Loucy (cell line): ENCODE data around the gene TRIO.

ENCODE experiments used
- H2AFZ ChIP-seq: fragments of 200-600 bp; sonication (generic); 2 replicates; pipeline ENCODE4 v1.6.0; 2016; ENCODE audit warnings: antibody characterized with exemption, mild to moderate bottlenecking, low read length, moderate library complexity
- H3F3A ChIP-seq: fragments of 200-600 bp; 2 replicates; pipeline ENCODE4 v1.6.0; 2016; ENCODE audit warnings: antibody characterized with exemption, low read depth, mild to moderate bottlenecking
- H3K27me3 ChIP-seq: fragments of 200-600 bp; sonication (generic); 2 replicates; pipeline ENCODE4 v1.6.1; 2014; ENCODE audit warnings: low read length, mild to moderate bottlenecking; ENCODE audit not compliant: insufficient read depth, poor library complexity, severe bottlenecking
- H3K36me3 ChIP-seq: fragments of 200-600 bp; sonication (generic); 2 replicates; pipeline ENCODE4 v1.6.1; 2016; ENCODE audit warnings: low read length; ENCODE audit not compliant: insufficient read depth
- H3K4me1 ChIP-seq: fragments of 200-600 bp; sonication (generic); 2 replicates; pipeline ENCODE4 v1.5.1; 2014; ENCODE audit warnings: low read length, mild to moderate bottlenecking; ENCODE audit not compliant: insufficient read depth, poor library complexity, severe bottlenecking
- H3K4me2 ChIP-seq: fragments of 200-600 bp; sonication (generic); 2 replicates; pipeline ENCODE4 v1.6.0; 2014; ENCODE audit warnings: antibody characterized with exemption, low read length, low read depth, mild to moderate bottlenecking; ENCODE audit not compliant: poor library complexity, severe bottlenecking
- H3K4me3 ChIP-seq: fragments of 200-600 bp; sonication (generic); 2 replicates; pipeline ENCODE4 v1.5.1; 2014; ENCODE audit warnings: low read length, mild to moderate bottlenecking, mixed read lengths; ENCODE audit not compliant: poor library complexity, severe bottlenecking
- H3K79me2 ChIP-seq: fragments of 200-600 bp; sonication (generic); 2 replicates; pipeline ENCODE4 v1.6.1; 2014; ENCODE audit warnings: low read length; ENCODE audit not compliant: insufficient read depth
- H3K9ac ChIP-seq: fragments of 200-600 bp; sonication (generic); 2 replicates; pipeline ENCODE4 v1.6.0; 2014; ENCODE audit warnings: mild to moderate bottlenecking, low read depth, low read length, moderate library complexity; ENCODE audit not compliant: poor library complexity, severe bottlenecking
- H3K9me2 ChIP-seq: fragments of 200-600 bp; sonication (generic); replicated peaks from 2 replicates; pipeline ENCODE4 v1.6.1; 2016; ENCODE audit warnings: low read depth, low read length, mixed read lengths
- H3K9me3 ChIP-seq: fragments of 200-600 bp; sonication (generic); 2 replicates; pipeline ENCODE4 v1.6.1; 2014; ENCODE audit warnings: mild to moderate bottlenecking, antibody characterized with exemption, low read length, low read depth; ENCODE audit not compliant: insufficient read depth
- H4K20me1 ChIP-seq: fragments of 200-600 bp; sonication (generic); 2 replicates; pipeline ENCODE4 v1.6.0; 2014; ENCODE audit warnings: antibody characterized with exemption, low read length, mild to moderate bottlenecking; ENCODE audit not compliant: insufficient read depth, poor library complexity, severe bottlenecking
- EZH2phosphoT487 ChIP-seq: fragments of 200-600 bp; IDR thresholded peaks from 2 replicates; pipeline ENCODE4 v1.6.1; 2018; ENCODE audit warnings: antibody characterized with exemption, mild to moderate bottlenecking, moderate library complexity, borderline replicate concordance
- TF ChIP-seq, protein P1 (sequence below): fragments of 200-600 bp; sonication (generic); conservative IDR thresholded peaks from 2 replicates; pipeline ENCODE4 v1.5.1; 2014; ENCODE audit warnings: mild to moderate bottlenecking, antibody characterized with exemption, low read length

Gene TRIO

DNA sequence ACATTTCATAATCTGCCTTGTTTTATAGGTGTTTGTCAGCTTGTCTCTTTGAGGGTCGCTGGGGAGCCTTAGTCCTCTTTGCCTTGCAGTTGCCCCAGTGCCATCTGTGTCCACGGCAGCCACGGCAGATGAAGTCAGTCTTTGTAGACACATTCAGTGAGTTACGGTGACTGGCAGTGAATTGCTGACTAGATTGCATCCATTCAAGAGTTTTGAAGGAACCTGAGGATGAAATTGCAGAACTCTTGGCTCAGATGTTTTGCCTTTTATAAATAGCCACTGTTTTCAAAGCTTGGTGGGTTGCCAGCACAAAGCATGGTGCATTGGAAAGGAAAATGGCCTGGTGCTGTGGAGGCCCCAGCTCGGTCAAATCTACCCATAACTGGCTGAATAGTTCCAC, 125.6 kb downstream of the TRIO start:
- H3K36me3 ChIP-seq, result peaks cover 13% of the 10 kb centered on the region; the same call in 1 of the 2 replicates
- TF ChIP-seq EZH2phosphoT487, result no peak
- TF ChIP-seq, protein P1, sequence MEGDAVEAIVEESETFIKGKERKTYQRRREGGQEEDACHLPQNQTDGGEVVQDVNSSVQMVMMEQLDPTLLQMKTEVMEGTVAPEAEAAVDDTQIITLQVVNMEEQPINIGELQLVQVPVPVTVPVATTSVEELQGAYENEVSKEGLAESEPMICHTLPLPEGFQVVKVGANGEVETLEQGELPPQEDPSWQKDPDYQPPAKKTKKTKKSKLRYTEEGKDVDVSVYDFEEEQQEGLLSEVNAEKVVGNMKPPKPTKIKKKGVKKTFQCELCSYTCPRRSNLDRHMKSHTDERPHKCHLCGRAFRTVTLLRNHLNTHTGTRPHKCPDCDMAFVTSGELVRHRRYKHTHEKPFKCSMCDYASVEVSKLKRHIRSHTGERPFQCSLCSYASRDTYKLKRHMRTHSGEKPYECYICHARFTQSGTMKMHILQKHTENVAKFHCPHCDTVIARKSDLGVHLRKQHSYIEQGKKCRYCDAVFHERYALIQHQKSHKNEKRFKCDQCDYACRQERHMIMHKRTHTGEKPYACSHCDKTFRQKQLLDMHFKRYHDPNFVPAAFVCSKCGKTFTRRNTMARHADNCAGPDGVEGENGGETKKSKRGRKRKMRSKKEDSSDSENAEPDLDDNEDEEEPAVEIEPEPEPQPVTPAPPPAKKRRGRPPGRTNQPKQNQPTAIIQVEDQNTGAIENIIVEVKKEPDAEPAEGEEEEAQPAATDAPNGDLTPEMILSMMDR, result no peak
- peaks cover 62% of the 10 kb centered on the region for H3K79me2 ChIP-seq
- no peak overlapping the region for H3K4me2 ChIP-seq
- no peaks in the 10 kb centered on the region for H3K27me3 ChIP-seq
- no peak overlapping the region for H2AFZ ChIP-seq
- peaks cover 28% of the 10 kb centered on the region for H4K20me1 ChIP-seq
- no peaks in the 10 kb centered on the region for H3K9me2 ChIP-seq
- no peaks in the 10 kb centered on the region for H3K9me3 ChIP-seq
- H3K4me1 ChIP-seq, result peaks cover 51% of the 10 kb centered on the region
- H3K4me3 ChIP-seq, result no peak overlapping the region
- H3K9ac ChIP-seq, result no peak overlapping the region
- peaks cover 7% of the 10 kb centered on the region; the same call in 1 of the 2 replicates for H3F3A ChIP-seq

DNA sequence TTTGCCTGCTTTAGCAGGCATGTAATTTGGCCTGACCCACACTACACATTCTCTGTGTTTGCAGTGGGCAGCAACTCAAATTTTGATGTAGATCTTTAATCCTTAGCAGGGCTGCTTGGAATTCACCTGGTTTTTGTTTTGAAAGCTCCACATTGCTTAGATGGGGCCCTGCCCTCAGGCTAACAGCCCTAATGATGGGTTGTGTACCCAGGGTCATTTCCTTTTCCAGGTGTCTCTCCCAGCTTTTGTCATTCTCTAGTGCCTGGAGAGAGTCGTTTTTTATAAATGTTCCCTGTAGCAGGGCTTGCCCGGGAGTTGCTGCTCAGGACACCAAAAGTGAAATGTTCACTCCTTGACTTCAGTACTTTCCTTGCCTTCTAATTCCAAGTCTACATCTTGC, 126.3 kb downstream of the TRIO start:
- Histone ChIP-seq H3K36me3 (peaks cover 13% of the 10 kb centered on the region; the same call in 1 of the 2 replicates), H3K27me3 (no peaks in the 10 kb centered on the region), H3K9ac (no peak overlapping the region), H4K20me1 (peaks cover 28% of the 10 kb centered on the region), H3K4me2 (no peak overlapping the region), H3K79me2 (peaks cover 64% of the 10 kb centered on the region), H3K9me3 (no peaks in the 10 kb centered on the region), H2AFZ (no peak overlapping the region), H3K4me1 (peaks cover 49% of the 10 kb centered on the region), H3F3A (peaks cover 7% of the 10 kb centered on the region; the same call in 1 of the 2 replicates), H3K4me3 (no peak overlapping the region), H3K9me2 (no peaks in the 10 kb centered on the region)
- TF ChIP-seq, protein P1, result no peak
- TF ChIP-seq EZH2phosphoT487, result no peak

DNA sequence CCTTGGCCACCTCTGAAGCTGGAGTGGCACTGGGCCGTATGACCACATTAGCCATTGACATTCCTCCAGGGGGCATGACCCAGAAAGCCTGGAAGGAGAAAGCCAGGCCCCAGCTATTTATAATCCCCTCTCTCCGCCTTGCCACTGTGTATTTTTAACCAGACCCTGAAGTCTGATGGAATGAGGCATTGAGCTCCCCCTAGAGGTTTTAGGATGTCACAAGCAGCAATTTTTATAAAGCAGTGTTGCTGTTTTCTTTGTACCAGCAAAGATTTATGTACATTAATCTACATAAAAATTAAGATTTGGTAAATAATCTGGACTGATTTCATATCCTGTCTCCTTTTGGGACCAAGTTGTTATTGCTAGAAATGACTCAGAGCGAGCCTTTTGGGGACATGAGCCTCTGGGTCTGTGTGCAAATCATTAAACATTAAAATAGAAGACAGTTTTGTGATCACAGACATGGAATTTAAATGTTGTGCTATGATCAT, 127.1 kb downstream of the TRIO start:
- no peak overlapping the region for H2AFZ ChIP-seq
- no peaks in the 10 kb centered on the region for H3K27me3 ChIP-seq
- peaks cover 7% of the 10 kb centered on the region; the same call in 1 of the 2 replicates for H3F3A ChIP-seq
- peaks cover 13% of the 10 kb centered on the region; the same call in 1 of the 2 replicates for H3K36me3 ChIP-seq
- TF ChIP-seq EZH2phosphoT487, result no peak
- TF ChIP-seq, protein P1, result peak; percentile 88
- H3K4me1 ChIP-seq, result peaks cover 44% of the 10 kb centered on the region
- no peak overlapping the region for H3K4me2 ChIP-seq
- no peak overlapping the region for H3K9ac ChIP-seq
- no peak overlapping the region for H3K4me3 ChIP-seq
- H3K9me2 ChIP-seq, result no peaks in the 10 kb centered on the region
- H3K79me2 ChIP-seq, result peaks cover 63% of the 10 kb centered on the region; the same call in 1 of the 2 replicates
- peaks cover 28% of the 10 kb centered on the region for H4K20me1 ChIP-seq
- H3K9me3 ChIP-seq, result no peaks in the 10 kb centered on the region
